ENCODE results near the gene ADCYAP1R1.
A peak's percentile ranks its signal among the peaks of the same experiment; 100 is the strongest.

ADCYAP1R1 gene

DNA sequence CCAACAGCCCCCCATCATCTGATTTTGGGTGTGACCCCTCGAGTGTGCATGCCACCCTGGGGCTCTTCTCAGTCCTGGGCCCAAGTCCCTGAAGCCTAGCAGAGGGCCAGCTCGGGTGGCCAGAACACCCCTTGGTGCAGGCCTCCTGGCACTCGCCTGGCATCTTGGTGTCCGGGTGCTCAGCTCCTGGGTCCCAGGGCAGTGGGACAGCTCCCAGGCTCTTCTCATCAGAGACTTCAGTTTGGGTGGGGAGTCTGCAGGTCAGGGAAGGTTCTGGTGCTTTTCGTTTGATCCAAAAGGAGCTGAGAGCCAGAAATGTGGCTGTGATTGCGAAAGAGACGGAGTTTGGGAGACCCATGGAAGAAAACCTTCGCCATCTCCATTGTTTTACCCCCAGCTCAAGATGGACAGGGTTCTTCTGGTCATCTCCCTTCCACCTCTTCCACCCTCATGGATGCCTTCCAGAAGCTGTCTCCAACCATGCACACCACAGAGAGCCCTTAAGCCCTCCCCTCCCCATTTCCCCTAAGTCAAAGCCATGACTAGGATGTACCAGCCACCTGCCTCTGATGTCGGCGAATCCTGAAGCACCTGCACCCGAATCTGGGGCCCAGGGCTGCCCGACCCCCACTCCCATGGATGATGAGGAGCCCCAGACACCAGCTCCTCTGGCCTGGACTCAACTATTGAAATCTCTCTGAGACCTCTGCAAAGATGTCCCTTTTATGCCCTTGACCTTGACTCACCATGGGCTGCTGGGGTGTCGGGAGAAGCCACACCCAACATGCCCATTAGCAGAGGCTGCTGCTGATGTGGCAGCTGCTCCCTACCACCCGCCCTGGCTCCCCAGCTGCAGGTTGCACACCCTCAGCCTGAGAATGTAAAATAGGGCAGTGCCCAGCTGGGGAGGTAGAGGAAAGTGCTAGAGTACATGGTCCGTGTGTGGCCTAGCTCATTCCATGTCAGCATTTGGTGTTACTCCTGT is 55.3 kb downstream of the ADCYAP1R1 start:
- peak; percentile 42 for DNase-seq

- peak; percentile 9 for DNase-seq
Observed at GRCh38 chr7:31108097-31108657, 56.1 kb downstream of the ADCYAP1R1 start.

GRCh38 chr7:31109751-31110150 is 57.6 kb downstream of the ADCYAP1R1 start:
- peak; percentile 5 for DNase-seq

- peak; percentile 38 for DNase-seq
Observed at GRCh38 chr7:31110331-31111108, 58.4 kb downstream of the ADCYAP1R1 start.

GRCh38 chr7:31111109-31111451 is 59.0 kb downstream of the ADCYAP1R1 start:
- peak; percentile 19 for DNase-seq

GRCh38 chr7:31113660-31114059 is 61.6 kb downstream of the ADCYAP1R1 start:
- peak; percentile 17 for DNase-seq

DNA sequence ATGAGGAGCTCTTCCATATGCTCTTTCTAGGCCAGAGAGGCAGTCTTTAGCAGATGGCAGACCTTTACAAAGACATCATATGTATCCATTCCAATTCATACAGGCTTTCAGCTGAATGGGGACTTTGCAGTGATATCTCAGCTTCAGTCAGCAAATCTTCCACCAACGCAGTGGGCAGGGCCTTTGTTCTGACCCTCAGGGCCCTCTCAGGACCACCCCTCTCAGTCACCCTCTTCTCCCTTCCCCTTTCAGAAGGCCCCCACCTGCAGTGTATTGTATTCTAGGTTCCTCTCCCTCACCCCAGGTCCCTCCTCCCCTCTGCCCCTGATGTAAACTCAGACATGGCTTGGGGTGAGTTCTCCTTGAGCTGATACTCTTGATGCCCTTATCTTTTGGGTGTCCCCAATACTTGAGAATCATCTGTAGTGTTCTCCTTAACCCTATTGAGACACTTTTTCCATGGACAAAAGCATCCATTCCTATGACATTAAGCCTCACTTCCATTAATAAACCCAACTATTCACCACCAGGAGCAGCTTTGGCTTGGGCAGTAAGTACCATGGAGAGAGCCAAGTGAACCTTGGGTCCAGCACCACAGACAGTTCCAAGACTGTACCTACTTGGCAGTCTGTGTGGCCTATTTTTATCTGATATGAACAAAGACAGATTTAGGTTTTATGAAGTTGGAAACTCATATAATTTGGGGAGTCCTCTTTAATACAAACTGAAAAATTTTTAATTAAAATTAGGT is 62.7 kb downstream of the ADCYAP1R1 start:
- no peak for DNase-seq

- no peak for DNase-seq
Observed at GRCh38 chr7:31116615-31117014, 64.5 kb downstream of the ADCYAP1R1 start.

DNA sequence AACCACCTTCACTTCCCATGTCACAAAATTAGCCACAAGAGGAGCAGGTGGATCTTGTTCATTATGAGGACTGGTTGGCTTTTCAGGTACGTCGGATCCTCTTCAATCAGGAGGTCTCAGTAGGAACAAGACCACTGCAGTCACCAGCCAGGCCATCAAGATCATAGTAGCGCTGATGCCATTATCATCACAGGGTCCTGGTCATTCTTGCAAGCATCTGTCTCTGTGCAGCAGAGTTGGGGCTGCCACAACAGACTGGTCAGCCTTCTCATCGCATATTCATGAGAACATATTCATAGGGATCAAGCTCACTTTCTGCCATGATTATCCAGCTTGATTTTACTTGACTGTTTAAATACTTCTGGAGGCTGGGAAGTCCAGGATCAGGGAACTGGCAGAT is 67.1 kb downstream of the ADCYAP1R1 start:
- DNase-seq = no peak

DNA sequence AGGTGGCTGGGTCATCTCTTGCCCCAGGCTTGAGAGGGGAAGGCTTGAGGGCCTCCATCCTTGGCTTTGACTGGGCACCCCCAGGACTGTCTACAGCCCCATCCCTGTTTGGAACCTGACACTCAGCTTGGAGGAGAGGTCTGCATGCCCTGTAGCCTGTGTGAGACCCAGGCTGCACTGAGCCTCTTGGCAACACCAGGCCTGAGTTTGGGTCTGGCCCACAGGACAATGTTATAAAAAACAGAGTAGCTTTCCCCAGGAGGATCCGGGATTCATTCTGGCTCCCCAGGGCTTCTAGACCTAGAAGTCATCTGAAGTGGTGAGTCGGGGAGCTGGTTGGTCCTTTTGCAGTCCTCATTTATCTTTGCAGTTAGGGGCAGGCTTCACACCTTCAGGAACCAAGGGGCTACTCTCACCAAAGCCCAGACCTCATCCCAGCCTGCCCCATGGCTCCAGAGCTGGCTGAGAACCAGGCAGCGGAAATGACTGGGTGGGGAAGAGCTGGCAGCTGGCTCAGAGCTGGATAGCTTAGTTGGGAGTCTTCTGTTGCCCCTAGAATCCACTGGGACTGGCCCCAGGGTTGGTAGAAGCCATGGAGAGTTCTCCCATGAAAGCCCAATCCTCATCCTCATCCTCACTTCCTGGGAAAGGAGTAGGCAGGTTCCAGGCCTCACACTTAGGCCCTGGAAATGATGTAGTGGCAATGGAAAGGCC is 68.8 kb downstream of the ADCYAP1R1 start:
- DNase-seq = peak; percentile 21

DNA sequence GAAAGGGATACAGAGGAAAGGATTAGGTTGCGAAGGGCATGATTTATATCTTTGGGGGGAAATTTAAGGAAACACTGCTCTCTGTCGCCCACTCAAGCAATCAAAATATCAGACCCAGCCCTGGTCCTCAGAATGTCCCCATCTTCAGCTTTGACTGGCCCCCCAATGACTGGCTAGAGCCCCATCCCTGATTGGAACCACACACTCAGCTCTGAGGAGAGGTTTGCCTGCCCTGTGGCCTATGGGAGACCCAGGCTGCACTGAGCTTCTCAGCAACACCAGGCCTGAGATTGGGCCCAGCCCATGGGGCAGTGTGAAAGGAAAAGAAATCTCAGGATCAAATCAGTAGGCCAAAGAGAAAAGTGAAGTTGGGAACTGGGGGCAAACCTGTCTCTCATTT is 69.5 kb downstream of the ADCYAP1R1 start:
- DNase-seq = peak; percentile 37

GRCh38 chr7:31122649-31123058 is 70.5 kb downstream of the ADCYAP1R1 start:
- DNase-seq = peak; percentile 57

DNA sequence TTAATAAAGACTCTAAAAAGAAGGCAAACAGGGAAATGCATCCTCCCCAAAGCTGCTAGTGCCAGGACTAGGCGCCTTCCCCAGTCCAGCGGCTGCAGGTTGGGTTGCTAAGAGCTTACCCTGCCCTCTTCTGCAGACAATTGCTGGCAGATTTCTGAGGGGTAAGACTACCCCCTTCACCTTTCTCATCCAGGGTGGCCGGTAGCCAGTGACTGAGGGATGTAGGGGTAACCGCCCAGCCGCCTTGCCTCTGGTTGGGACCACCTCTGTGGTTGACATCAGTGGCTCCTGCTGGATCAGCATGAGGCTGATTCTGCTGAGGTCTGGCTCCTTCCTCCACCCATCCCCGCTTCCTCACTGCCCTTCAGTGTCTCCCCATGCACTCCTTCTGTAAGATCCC is 71.2 kb downstream of the ADCYAP1R1 start:
- DNase-seq = peak; percentile 24

- no peak for DNase-seq
Observed at GRCh38 chr7:31123726-31124125, 71.6 kb downstream of the ADCYAP1R1 start.

- DNase-seq = no peak
Observed at GRCh38 chr7:31125171-31125570, 73.1 kb downstream of the ADCYAP1R1 start.

- no peak for DNase-seq
Observed at GRCh38 chr7:31126976-31127375, 74.9 kb downstream of the ADCYAP1R1 start.

DNA sequence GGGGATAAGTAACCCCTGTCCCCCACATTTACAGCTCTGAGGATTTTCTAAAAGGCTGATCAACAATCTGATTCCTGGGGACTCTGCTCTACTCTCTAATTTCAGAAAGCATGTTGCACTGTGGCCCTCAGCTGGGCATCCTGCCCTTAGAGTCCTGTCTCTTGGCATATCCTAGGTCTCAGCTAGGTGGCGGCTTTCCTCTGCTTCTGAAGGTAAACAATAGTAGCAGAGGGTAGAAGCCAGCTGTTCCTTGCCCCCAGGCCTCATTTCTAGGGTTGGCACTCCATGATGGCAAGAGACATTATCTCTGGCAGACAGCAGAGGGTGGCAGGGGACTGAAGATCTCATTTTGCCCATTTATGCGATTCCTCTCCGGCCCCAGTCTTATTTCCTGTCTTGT is 77.0 kb downstream of the ADCYAP1R1 start:
- DNase-seq = no peak

DNA sequence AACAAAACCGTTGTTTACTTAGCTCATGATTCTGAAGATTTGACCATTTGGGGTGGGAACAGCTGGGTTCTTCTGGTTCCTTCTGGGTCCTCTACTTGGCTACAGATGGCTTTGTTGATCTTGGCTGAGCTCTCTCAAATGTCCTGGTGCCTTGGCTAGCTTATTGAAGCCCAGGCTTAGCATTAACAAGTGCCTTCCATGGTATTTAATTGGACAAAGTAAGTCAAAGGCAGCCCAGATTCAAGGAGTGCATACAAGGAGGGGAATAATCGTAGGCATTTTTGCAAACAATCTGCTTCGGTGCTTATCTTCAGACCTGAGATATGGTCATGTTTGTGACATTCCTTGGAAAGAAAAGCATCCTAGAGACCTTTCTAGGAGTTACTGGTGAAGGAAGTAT is 81.4 kb downstream of the ADCYAP1R1 start:
- no peak for DNase-seq

- peak; percentile 66 for DNase-seq
Observed at GRCh38 chr7:31134246-31135188, 82.4 kb downstream of the ADCYAP1R1 start.

DNA sequence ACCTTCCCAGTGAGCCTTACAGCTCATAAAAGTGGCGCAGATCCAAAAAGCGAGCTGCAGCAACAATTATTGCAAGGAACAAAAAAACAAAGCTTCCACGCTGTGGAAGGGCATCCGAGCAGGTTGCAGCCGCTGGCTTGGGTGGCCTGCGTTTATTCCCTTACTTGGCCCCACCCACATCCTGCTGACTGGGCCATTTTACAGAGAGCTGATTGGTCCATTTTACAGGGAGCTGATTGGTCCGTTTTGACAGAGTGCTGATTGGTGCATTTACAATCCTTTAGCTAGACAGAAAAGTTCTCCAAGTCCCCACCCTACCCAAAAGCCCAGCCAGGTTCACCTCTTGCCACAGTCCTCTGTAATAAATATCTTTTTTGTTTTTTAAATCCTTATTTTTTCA is 85.1 kb downstream of the ADCYAP1R1 start:
- DNase-seq = no peak

GRCh38 chr7:31145339-31145738 is 93.2 kb downstream of the ADCYAP1R1 start:
- no peak for DNase-seq

Measured in activated CD8-positive, alpha-beta memory T cell treated with anti-CD3 and anti-CD28 coated beads for 24 hours (primary cell).